Central memory CD8-positive, alpha-beta T cell (primary cell): Measurements from ENCODE around the gene ASIC3.

Experiments
- ATAC-seq: fragments of 150-1000 bp; cut with Tn5 transposase; replicated peaks from 2 replicates; pipeline ENCODE4 v1.10.0; 2022; ENCODE audit warnings: mild to moderate bottlenecking, moderate FRiP score, moderate number of reproducible peaks; ENCODE audit not compliant: poor library complexity, severe bottlenecking; ENCODE audit errors: extremely low read depth
- DNase-seq, 2 donors: peaks; one replicate each; pipeline ENCODE4 v3.0.0; 2021; ENCODE audit warnings: low spot score in 2 of 2
- H3K27ac Mint-ChIP-seq: one replicate; pipeline ENCODE4 v1.8.0; 2022; ENCODE audit warnings: low read depth, mild to moderate bottlenecking, moderate library complexity, mixed read lengths
- H3K27me3 Mint-ChIP-seq: one replicate; pipeline ENCODE4 v1.8.0; 2022; ENCODE audit warnings: mixed read lengths
- H3K36me3 Mint-ChIP-seq: one replicate; pipeline ENCODE4 v1.8.0; 2022; ENCODE audit warnings: mild to moderate bottlenecking, moderate library complexity, mixed read lengths; ENCODE audit not compliant: insufficient read depth
- H3K4me1 Mint-ChIP-seq: one replicate; pipeline ENCODE4 v1.8.0; 2022; ENCODE audit warnings: mixed read lengths
- H3K4me3 Mint-ChIP-seq: one replicate; pipeline ENCODE4 v1.8.0; 2022; ENCODE audit warnings: mild to moderate bottlenecking, moderate library complexity, mixed read lengths
- H3K9me3 Mint-ChIP-seq: one replicate; pipeline ENCODE4 v1.8.0; 2022; ENCODE audit warnings: mixed read lengths

The ASIC3 gene

GRCh38 chr7:151047976-151048815 lies at the start of gene ASIC3:
ASIC3 (plus strand) TSS chr7:151048531; CDS start chr7:151048886, 355 bp downstream.
- H3K4me1 Mint-ChIP-seq: peaks cover 5% of the 10 kb centered on the region
- H3K27me3 Mint-ChIP-seq: peaks cover 16% of the 10 kb centered on the region
- peaks cover 1% of the 10 kb centered on the region for H3K36me3 Mint-ChIP-seq
- no peaks in the 10 kb centered on the region for H3K9me3 Mint-ChIP-seq
- ATAC-seq (no peak), DNase-seq (no peak)
- H3K4me3 Mint-ChIP-seq: no peak within 1 kb of the TSS
- no peak within 1 kb of the TSS for H3K27ac Mint-ChIP-seq

GRCh38 chr7:150999001-150999400 lies 49.3 kb upstream of the ASIC3 start:
- Mint-ChIP-seq H3K4me3 (no peak overlapping the region), H3K27ac (peak overlapping the region; percentile 68), H3K27me3 (peaks cover 9% of the 10 kb centered on the region), H3K4me1 (peaks cover 23% of the 10 kb centered on the region), H3K9me3 (no peaks in the 10 kb centered on the region), H3K36me3 (peaks cover 7% of the 10 kb centered on the region)
- ATAC-seq (no peak), DNase-seq (no peak)

- DNase-seq (peak in 1 of 2 donors; percentile 34), ATAC-seq (peak; percentile 54)
- Mint-ChIP-seq H3K4me1 (peaks cover 23% of the 10 kb centered on the region), H3K27ac (peak overlapping the region; percentile 68), H3K27me3 (peaks cover 9% of the 10 kb centered on the region), H3K4me3 (no peak overlapping the region), H3K9me3 (no peaks in the 10 kb centered on the region), H3K36me3 (peaks cover 7% of the 10 kb centered on the region)
Measured at GRCh38 chr7:150999497-151000230, 48.7 kb upstream of the ASIC3 start.

- Mint-ChIP-seq H3K27ac (no peak overlapping the region), H3K4me1 (peaks cover 23% of the 10 kb centered on the region), H3K36me3 (peaks cover 7% of the 10 kb centered on the region), H3K4me3 (no peak overlapping the region), H3K27me3 (peaks cover 9% of the 10 kb centered on the region), H3K9me3 (no peaks in the 10 kb centered on the region)
- ATAC-seq (no peak), DNase-seq (no peak)
Measured at GRCh38 chr7:151000897-151001495, 47.3 kb upstream of the ASIC3 start.

- DNase-seq (no peak), ATAC-seq (no peak)
- Mint-ChIP-seq H3K36me3 (peaks cover 7% of the 10 kb centered on the region), H3K27me3 (peaks cover 9% of the 10 kb centered on the region), H3K9me3 (no peaks in the 10 kb centered on the region), H3K27ac (no peak overlapping the region), H3K4me3 (no peak overlapping the region), H3K4me1 (peaks cover 23% of the 10 kb centered on the region)
Measured at GRCh38 chr7:151001546-151001945, 46.8 kb upstream of the ASIC3 start.

GRCh38 chr7:151003572-151003971 lies 44.8 kb upstream of the ASIC3 start:
- Mint-ChIP-seq H3K9me3 (no peaks in the 10 kb centered on the region), H3K4me1 (peaks cover 28% of the 10 kb centered on the region), H3K27ac (no peak overlapping the region), H3K36me3 (peaks cover 7% of the 10 kb centered on the region), H3K27me3 (no peaks in the 10 kb centered on the region), H3K4me3 (no peak overlapping the region)
- DNase-seq (no peak), ATAC-seq (no peak)

GRCh38 chr7:151005566-151005965 lies 42.8 kb upstream of the ASIC3 start:
- ATAC-seq: no peak

GRCh38 chr7:151006590-151007300 lies 41.6 kb upstream of the ASIC3 start:
- Mint-ChIP-seq H3K9me3 (no peaks in the 10 kb centered on the region), H3K36me3 (peaks cover 3% of the 10 kb centered on the region), H3K27ac (no peak overlapping the region), H3K4me1 (peaks cover 32% of the 10 kb centered on the region), H3K4me3 (peak overlapping the region; percentile 76), H3K27me3 (no peaks in the 10 kb centered on the region)
- DNase-seq (no peak), ATAC-seq (no peak)

More at GRCh38 chr7:151005566-151005965, 42.8 kb upstream of the ASIC3 start:
- Mint-ChIP-seq H3K4me3 (peak overlapping the region; percentile 20), H3K36me3 (peaks cover 3% of the 10 kb centered on the region), H3K27me3 (no peaks in the 10 kb centered on the region), H3K27ac (no peak overlapping the region), H3K9me3 (no peaks in the 10 kb centered on the region), H3K4me1 (peaks cover 28% of the 10 kb centered on the region)
- DNase-seq: no peak

- Mint-ChIP-seq H3K4me3 (peak overlapping the region; percentile 76), H3K9me3 (no peaks in the 10 kb centered on the region), H3K4me1 (peaks cover 39% of the 10 kb centered on the region), H3K36me3 (peaks cover 3% of the 10 kb centered on the region), H3K27ac (peak overlapping the region; percentile 72), H3K27me3 (no peaks in the 10 kb centered on the region)
- DNase-seq: no peak
- no peak for ATAC-seq
Measured at GRCh38 chr7:151007469-151007898, 40.8 kb upstream of the ASIC3 start.

GRCh38 chr7:151008143-151008510 lies 40.2 kb upstream of the ASIC3 start:
- Mint-ChIP-seq H3K9me3 (no peaks in the 10 kb centered on the region), H3K4me1 (peaks cover 44% of the 10 kb centered on the region), H3K4me3 (peak overlapping the region; percentile 76), H3K36me3 (peaks cover 9% of the 10 kb centered on the region), H3K27me3 (no peaks in the 10 kb centered on the region), H3K27ac (peak overlapping the region; percentile 72)
- ATAC-seq (peak; percentile 54), DNase-seq (no peak)

GRCh38 chr7:151008511-151009323 lies 39.6 kb upstream of the ASIC3 start:
- peak; percentile 77 to 80 for DNase-seq
- peaks cover 46% of the 10 kb centered on the region for H3K4me1 Mint-ChIP-seq
- no peaks in the 10 kb centered on the region for H3K9me3 Mint-ChIP-seq
- peaks cover 13% of the 10 kb centered on the region for H3K36me3 Mint-ChIP-seq
- peak overlapping the region; percentile 76 for H3K4me3 Mint-ChIP-seq
- peak overlapping the region; percentile 72 for H3K27ac Mint-ChIP-seq
- no peaks in the 10 kb centered on the region for H3K27me3 Mint-ChIP-seq
- peak; percentile 64 for ATAC-seq
